PC-3 (cell line): Measurements from ENCODE around the gene RAB3IP. TPM values are rescaled to one million over a fixed set of nuclear protein-coding genes. Genes with fewer than 3 reads are reported as not detected.

Experiments
- ATAC-seq: fragments of 200-7000 bp; cut with Tn5 transposase; 2 replicates; pipeline ENCODE4 v1.9.1; 2020; ENCODE audit warnings: mild to moderate bottlenecking, moderate library complexity
- BruUV-seq: library from RNA; stranded (reverse); fragments of 400-500 nt; replicated peaks from 2 replicates; lab custom pipeline; 2021; lab: Mats Ljungman, UMichigan
- CTCF ChIA-PET: fragments of 300-600 bp; sonication (Branson Sonifier 250); formaldehyde crosslinking; loops from one replicate; lab custom pipeline; 2022; ENCODE audit warnings: antibody characterized with exemption; lab: Charles Lee
- POLR2A ChIA-PET: fragments of 300-600 bp; sonication (Branson Sonifier 250); formaldehyde crosslinking; loops from one replicate; lab custom pipeline; 2022; ENCODE audit warnings: antibody characterized with exemption; ENCODE audit not compliant: unreplicated experiment; lab: Charles Lee
- DNase-seq: peaks from one replicate; pipeline ENCODE4 v3.0.0-alpha.2; 2015
- H2AFZ ChIP-seq: fragments of 300-600 bp; sonication (generic); 2 replicates; pipeline ENCODE4 v1.6.0; 2016; ENCODE audit warnings: antibody characterized with exemption, low read length
- H3F3A ChIP-seq: fragments of 300-600 bp; sonication (generic); one replicate; pipeline ENCODE4 v1.6.0; 2017; ENCODE audit warnings: antibody characterized with exemption, low read length, control low read depth, mild to moderate bottlenecking; ENCODE audit not compliant: unreplicated experiment
- H3K27ac ChIP-seq: fragments of 300-600 bp; sonication (generic); 2 replicates; pipeline ENCODE4 v1.5.1; 2016; ENCODE audit warnings: mild to moderate bottlenecking, low read length
- H3K27me3 ChIP-seq: fragments of 300-600 bp; sonication (generic); 2 replicates; pipeline ENCODE4 v1.6.1; 2016; ENCODE audit warnings: low read length, mixed read lengths
- H3K36me3 ChIP-seq: fragments of 300-600 bp; sonication (generic); 2 replicates; pipeline ENCODE4 v1.6.1; 2016; ENCODE audit warnings: low read depth, mixed run types, low read length, mixed read lengths
- H3K4me1 ChIP-seq: fragments of 300-600 bp; sonication (generic); 2 replicates; pipeline ENCODE4 v1.5.1; 2016; ENCODE audit warnings: low read length; ENCODE audit not compliant: insufficient read depth
- H3K4me2 ChIP-seq: fragments of 300-600 bp; sonication (generic); 2 replicates; pipeline ENCODE4 v1.6.0; 2016; ENCODE audit warnings: low read length
- H3K4me3 ChIP-seq: fragments of 300-600 bp; sonication (generic); 2 replicates; pipeline ENCODE4 v1.5.1; 2016; ENCODE audit warnings: mild to moderate bottlenecking, low read length, mixed read lengths
- H3K79me2 ChIP-seq: fragments of 300-600 bp; sonication (generic); 2 replicates; pipeline ENCODE4 v1.6.1; 2017; ENCODE audit warnings: low read length, mixed read lengths
- H3K9ac ChIP-seq: fragments of 300-600 bp; sonication (generic); 2 replicates; pipeline ENCODE4 v1.6.0; 2016; ENCODE audit warnings: mild to moderate bottlenecking, low read length
- H3K9me2 ChIP-seq: fragments of 300-600 bp; sonication (generic); replicated peaks from 2 replicates; pipeline ENCODE4 v1.6.1; 2016; ENCODE audit warnings: mixed run types, low read length, mixed read lengths
- H3K9me3 ChIP-seq: fragments of 300-600 bp; sonication (generic); 2 replicates; pipeline ENCODE4 v1.6.1; 2016; ENCODE audit warnings: low read length, mixed read lengths
- H4K20me1 ChIP-seq: fragments of 300-600 bp; sonication (generic); 2 replicates; pipeline ENCODE4 v1.6.1; 2016; ENCODE audit warnings: low read length, mixed read lengths
- CTCF ChIP-seq: fragments of 300-600 bp; sonication (generic); conservative IDR thresholded peaks from 2 replicates; pipeline ENCODE4 v1.5.1; 2017; ENCODE audit warnings: antibody characterized with exemption, low read depth, mild to moderate bottlenecking, low read length
- EZH2 ChIP-seq: fragments of 300-600 bp; sonication (generic); IDR thresholded peaks from one replicate; pipeline ENCODE4 v1.6.1; 2017; ENCODE audit warnings: antibody characterized with exemption, mild to moderate bottlenecking, low read length; ENCODE audit not compliant: unreplicated experiment
- EZH2phosphoT487 ChIP-seq: fragments of 300-600 bp; sonication (generic); IDR thresholded peaks from 2 replicates; pipeline ENCODE4 v1.6.1; 2018; ENCODE audit warnings: mild to moderate bottlenecking, antibody characterized with exemption, low read length, borderline replicate concordance
- intact Hi-C: fragments of 100-400 bp; cut with micrococcal nuclease; formaldehyde crosslinking; loops from 2 replicates; pipeline ENCODE4 v1.9.0; 2023
- total RNA-seq: library from RNA; depleted of rRNA; stranded (reverse); fragments of >200 nt; gene quantifications from 2 replicates; pipeline ENCODE4 v1.2.3, GENCODE V29; 2014

RAB3IP gene
- total RNA-seq, 1 experiment from 2014 or later: 28.6 TPM

GRCh38 chr12:69694123-69694522, 44.5 kb upstream of the RAB3IP start:
- Histone ChIP-seq H3K9me2 (no peaks in the 10 kb centered on the region), H3K9me3 (no peaks in the 10 kb centered on the region), H4K20me1 (no peaks in the 10 kb centered on the region), H3K9ac (no peak overlapping the region), H3K27ac (no peak overlapping the region), H3K27me3 (no peaks in the 10 kb centered on the region), H2AFZ (no peak overlapping the region), H3K36me3 (no peaks in the 10 kb centered on the region), H3K4me3 (no peak overlapping the region), H3K4me1 (peaks cover 17% of the 10 kb centered on the region), H3F3A (no peaks in the 10 kb centered on the region), H3K79me2 (no peaks in the 10 kb centered on the region), H3K4me2 (no peak overlapping the region)
- no TSS peak for BruUV-seq
- ChIA-PET POLR2A (no interaction called here), CTCF (no interaction called here)
- TF ChIP-seq CTCF: no peak
- no peak for TF ChIP-seq EZH2
- TF ChIP-seq EZH2phosphoT487: no peak
- intact Hi-C loops: no loop called here
- DNase-seq (no peak), ATAC-seq (no peak)

- no TSS peak for BruUV-seq
These were observed 40.6 kb upstream of the RAB3IP start for GRCh38 chr12:69698054-69698453.

More at GRCh38 chr12:69698054-69698453, 40.6 kb upstream of the RAB3IP start:
- CTCF ChIA-PET: no interaction called here
- intact Hi-C loops: no loop called here
- Histone ChIP-seq H4K20me1 (no peaks in the 10 kb centered on the region), H3K9ac (no peak overlapping the region), H3K79me2 (no peaks in the 10 kb centered on the region), H3K27ac (no peak overlapping the region), H3K9me3 (no peaks in the 10 kb centered on the region), H3K9me2 (no peaks in the 10 kb centered on the region), H3K4me2 (no peak overlapping the region), H2AFZ (no peak overlapping the region), H3K4me3 (no peak overlapping the region), H3F3A (no peaks in the 10 kb centered on the region), H3K27me3 (no peaks in the 10 kb centered on the region), H3K36me3 (no peaks in the 10 kb centered on the region), H3K4me1 (peaks cover 9% of the 10 kb centered on the region)
- no peak for ATAC-seq
- TF ChIP-seq EZH2: no peak
- TF ChIP-seq EZH2phosphoT487: no peak
- no peak for TF ChIP-seq CTCF
- POLR2A ChIA-PET: no interaction called here
- DNase-seq: no peak
